ENCODE measurements around the gene PIK3R5. TPM values are rescaled to one million over a fixed set of nuclear protein-coding genes. Genes with fewer than 3 reads are reported as not detected.

The PIK3R5 gene
- total and polyA plus RNA-seq, 9 donors, result 0.93 to 2.0 (median 1.3) TPM

GRCh38 chr17:8900207-8900606 lies 65.3 kb downstream of the PIK3R5 start:
- no peaks in the 10 kb centered on the region for H3K36me3 ChIP-seq (ENCODE audit: control insufficient read depth, insufficient read depth, low read length)
- H3K9me3 ChIP-seq (replicated peaks; ENCODE audit: control insufficient read depth, low read depth, low read length), result no peaks in the 10 kb centered on the region
- 41% methylated on average over 4 of the region's 6 CpGs for WGBS (ENCODE audit: insufficient coverage)
- H3K27ac ChIP-seq (ENCODE audit: low read length), result no peak overlapping the region
- DNase-seq, result no peak
- peaks cover 6% of the 10 kb centered on the region for H3K27me3 ChIP-seq (ENCODE audit: control insufficient read depth, insufficient read depth, low read length)
- no peak overlapping the region for H3K4me3 ChIP-seq (ENCODE audit: low read length)
- no peaks in the 10 kb centered on the region for H3K4me1 ChIP-seq (ENCODE audit: control insufficient read depth, insufficient read depth, low read length)

GRCh38 chr17:8898636-8899035 lies 66.9 kb downstream of the PIK3R5 start:
- Histone ChIP-seq H3K27me3 (ENCODE audit: control insufficient read depth, insufficient read depth, low read length) (peaks cover 6% of the 10 kb centered on the region), H3K9me3 (replicated peaks; ENCODE audit: control insufficient read depth, low read depth, low read length) (no peaks in the 10 kb centered on the region), H3K36me3 (ENCODE audit: control insufficient read depth, insufficient read depth, low read length) (no peaks in the 10 kb centered on the region), H3K4me3 (ENCODE audit: low read length) (no peak overlapping the region), H3K4me1 (ENCODE audit: control insufficient read depth, insufficient read depth, low read length) (peaks cover 6% of the 10 kb centered on the region), H3K27ac (ENCODE audit: low read length) (no peak overlapping the region)
- WGBS (ENCODE audit: insufficient coverage), result 94% methylated on average over 3 of the region's 6 CpGs
- no peak for DNase-seq

- DNase-seq, result no peak
- Histone ChIP-seq H3K36me3 (ENCODE audit: control insufficient read depth, insufficient read depth, low read length) (no peaks in the 10 kb centered on the region), H3K4me1 (ENCODE audit: control insufficient read depth, insufficient read depth, low read length) (peaks cover 6% of the 10 kb centered on the region), H3K9me3 (replicated peaks; ENCODE audit: control insufficient read depth, low read depth, low read length) (no peaks in the 10 kb centered on the region), H3K4me3 (ENCODE audit: low read length) (no peak overlapping the region), H3K27ac (ENCODE audit: low read length) (no peak overlapping the region), H3K27me3 (ENCODE audit: control insufficient read depth, insufficient read depth, low read length) (peaks cover 6% of the 10 kb centered on the region)
- 50% methylated on average over 1 of the region's 2 CpGs for WGBS (ENCODE audit: insufficient coverage)
These were observed 67.4 kb downstream of the PIK3R5 start for GRCh38 chr17:8898126-8898525.

GRCh38 chr17:8896641-8897635 lies 68.6 kb downstream of the PIK3R5 start:
- H3K36me3 ChIP-seq (ENCODE audit: control insufficient read depth, insufficient read depth, low read length), result no peaks in the 10 kb centered on the region
- H3K4me1 ChIP-seq (ENCODE audit: control insufficient read depth, insufficient read depth, low read length), result peaks cover 6% of the 10 kb centered on the region
- H3K9me3 ChIP-seq (replicated peaks; ENCODE audit: control insufficient read depth, low read depth, low read length), result no peaks in the 10 kb centered on the region
- no peak for DNase-seq
- H3K4me3 ChIP-seq (ENCODE audit: low read length), result no peak overlapping the region
- WGBS (ENCODE audit: insufficient coverage), result 84% methylated on average over 6 of the region's 12 CpGs
- peaks cover 6% of the 10 kb centered on the region for H3K27me3 ChIP-seq (ENCODE audit: control insufficient read depth, insufficient read depth, low read length)
- H3K27ac ChIP-seq (ENCODE audit: low read length), result no peak overlapping the region

- Histone ChIP-seq H3K36me3 (ENCODE audit: control insufficient read depth, insufficient read depth, low read length) (no peaks in the 10 kb centered on the region), H3K27me3 (ENCODE audit: control insufficient read depth, insufficient read depth, low read length) (peaks cover 6% of the 10 kb centered on the region), H3K4me3 (ENCODE audit: low read length) (no peak overlapping the region), H3K4me1 (ENCODE audit: control insufficient read depth, insufficient read depth, low read length) (peaks cover 6% of the 10 kb centered on the region), H3K9me3 (replicated peaks; ENCODE audit: control insufficient read depth, low read depth, low read length) (no peaks in the 10 kb centered on the region), H3K27ac (ENCODE audit: low read length) (no peak overlapping the region)
- WGBS (ENCODE audit: insufficient coverage), result 75% methylated on average over 2 of the region's 3 CpGs
- no peak for DNase-seq
These were observed 69.4 kb downstream of the PIK3R5 start for GRCh38 chr17:8896087-8896486.

GRCh38 chr17:8894673-8895578 lies 70.6 kb downstream of the PIK3R5 start:
- peak; percentile 83 for DNase-seq
- H3K9me3 ChIP-seq (replicated peaks; ENCODE audit: control insufficient read depth, low read depth, low read length), result no peaks in the 10 kb centered on the region
- H3K4me3 ChIP-seq (ENCODE audit: low read length), result no peak overlapping the region
- H3K27me3 ChIP-seq (ENCODE audit: control insufficient read depth, insufficient read depth, low read length), result peaks cover 3% of the 10 kb centered on the region
- H3K4me1 ChIP-seq (ENCODE audit: control insufficient read depth, insufficient read depth, low read length), result peaks cover 6% of the 10 kb centered on the region
- 36% methylated on average over 12 of the region's 24 CpGs for WGBS (ENCODE audit: insufficient coverage)
- H3K36me3 ChIP-seq (ENCODE audit: control insufficient read depth, insufficient read depth, low read length), result no peaks in the 10 kb centered on the region
- H3K27ac ChIP-seq (ENCODE audit: low read length), result no peak overlapping the region

- DNase-seq, result peak; percentile 32
- Histone ChIP-seq H3K4me1 (ENCODE audit: control insufficient read depth, insufficient read depth, low read length) (peaks cover 6% of the 10 kb centered on the region), H3K27me3 (ENCODE audit: control insufficient read depth, insufficient read depth, low read length) (peaks cover 3% of the 10 kb centered on the region), H3K36me3 (ENCODE audit: control insufficient read depth, insufficient read depth, low read length) (no peaks in the 10 kb centered on the region), H3K9me3 (replicated peaks; ENCODE audit: control insufficient read depth, low read depth, low read length) (no peaks in the 10 kb centered on the region), H3K27ac (ENCODE audit: low read length) (no peak overlapping the region), H3K4me3 (ENCODE audit: low read length) (no peak overlapping the region)
- 38% methylated on average over 15 of the region's 17 CpGs for WGBS (ENCODE audit: insufficient coverage)
These were observed 71.3 kb downstream of the PIK3R5 start for GRCh38 chr17:8894202-8894671.

GRCh38 chr17:8893621-8894201 lies 71.8 kb downstream of the PIK3R5 start:
- H3K36me3 ChIP-seq (ENCODE audit: control insufficient read depth, insufficient read depth, low read length), result no peaks in the 10 kb centered on the region

GRCh38 chr17:8893059-8893458 lies 72.4 kb downstream of the PIK3R5 start:
- WGBS (ENCODE audit: insufficient coverage), result 83% methylated on average over 1 of the region's 3 CpGs
- no peak for DNase-seq
- Histone ChIP-seq H3K27me3 (ENCODE audit: control insufficient read depth, insufficient read depth, low read length) (peaks cover 3% of the 10 kb centered on the region), H3K27ac (ENCODE audit: low read length) (no peak overlapping the region), H3K36me3 (ENCODE audit: control insufficient read depth, insufficient read depth, low read length) (no peaks in the 10 kb centered on the region), H3K4me3 (ENCODE audit: low read length) (no peak overlapping the region), H3K9me3 (replicated peaks; ENCODE audit: control insufficient read depth, low read depth, low read length) (no peaks in the 10 kb centered on the region), H3K4me1 (ENCODE audit: control insufficient read depth, insufficient read depth, low read length) (peaks cover 14% of the 10 kb centered on the region)

More at GRCh38 chr17:8893621-8894201, 71.8 kb downstream of the PIK3R5 start:
- peaks cover 8% of the 10 kb centered on the region for H3K4me1 ChIP-seq (ENCODE audit: control insufficient read depth, insufficient read depth, low read length)
- H3K27ac ChIP-seq (ENCODE audit: low read length), result no peak overlapping the region
- H3K4me3 ChIP-seq (ENCODE audit: low read length), result no peak overlapping the region
- peaks cover 3% of the 10 kb centered on the region for H3K27me3 ChIP-seq (ENCODE audit: control insufficient read depth, insufficient read depth, low read length)
- H3K9me3 ChIP-seq (replicated peaks; ENCODE audit: control insufficient read depth, low read depth, low read length), result no peaks in the 10 kb centered on the region
- no peak for DNase-seq
- 61% methylated on average over 13 of the region's 15 CpGs for WGBS (ENCODE audit: insufficient coverage)
